Measurements from ENCODE around the gene PAQR3.
"Not testable (repeated sequence)": the region's sequence is repeated elsewhere in the genome, so short reads cannot be mapped to it uniquely, and the experiment has no call there.

Gene PAQR3

GRCh38 chr4:78928835-78929234, 10.4 kb downstream of the PAQR3 start:
- DNase-seq, result no peak

- DNase-seq, result no peak
These were observed 12.4 kb downstream of the PAQR3 start for GRCh38 chr4:78926826-78927225.

- no peak for DNase-seq
These were observed 15.6 kb downstream of the PAQR3 start for GRCh38 chr4:78923464-78924312.

- DNase-seq, result no peak
These were observed 17.0 kb downstream of the PAQR3 start for GRCh38 chr4:78922207-78922606.

- DNase-seq, result no peak
These were observed 28.6 kb downstream of the PAQR3 start for GRCh38 chr4:78910612-78911011.

GRCh38 chr4:78908974-78909373, 30.3 kb downstream of the PAQR3 start:
- not testable (repeated sequence) for DNase-seq

GRCh38 chr4:78907638-78908037, 31.6 kb downstream of the PAQR3 start:
- no peak for DNase-seq

GRCh38 chr4:78904143-78904542, 35.1 kb downstream of the PAQR3 start:
- no peak for DNase-seq

GRCh38 chr4:78902298-78902697, 36.9 kb downstream of the PAQR3 start:
- no peak for DNase-seq

GRCh38 chr4:78901882-78902281, 37.4 kb downstream of the PAQR3 start:
- no peak for DNase-seq

- DNase-seq, result no peak
These were observed 39.9 kb downstream of the PAQR3 start for GRCh38 chr4:78899302-78899701.

GRCh38 chr4:78889955-78890354, 49.3 kb downstream of the PAQR3 start:
- no peak for DNase-seq

GRCh38 chr4:78885598-78885997, 53.6 kb downstream of the PAQR3 start:
- no peak for DNase-seq

GRCh38 chr4:78880874-78881492, 58.3 kb downstream of the PAQR3 start:
- DNase-seq, result no peak

- DNase-seq, result no peak
These were observed 61.2 kb downstream of the PAQR3 start for GRCh38 chr4:78878031-78878430.

- DNase-seq, result no peak
These were observed 62.5 kb downstream of the PAQR3 start for GRCh38 chr4:78876568-78877320.

GRCh38 chr4:78870056-78870455, 69.2 kb downstream of the PAQR3 start:
- DNase-seq, result no peak

GRCh38 chr4:78868712-78869111, 70.5 kb downstream of the PAQR3 start:
- not testable (repeated sequence) for DNase-seq

- DNase-seq, result no peak
These were observed 73.8 kb downstream of the PAQR3 start for GRCh38 chr4:78865451-78865850.

GRCh38 chr4:78864405-78865024, 74.7 kb downstream of the PAQR3 start:
- no peak for DNase-seq

GRCh38 chr4:78863991-78864390, 75.2 kb downstream of the PAQR3 start:
- no peak for DNase-seq

All from nucleus accumbens (tissue), 56 donors.